HEK293 (cell line): Measurements from ENCODE around the gene SRPK1.

ENCODE experiments used
- CTCF ChIA-PET: fragments of 350-600 bp; formaldehyde crosslinking; extraction: SDS; loops from one replicate; lab custom pipeline; 2021; ENCODE audit warnings: antibody characterized with exemption; lab: Yijun Ruan, JAX
- POLR2A ChIA-PET: fragments of 300-600 bp; formaldehyde crosslinking; extraction: SDS; loops from one replicate; lab custom pipeline; 2020; ENCODE audit warnings: antibody characterized with exemption, inconsistent platforms; lab: Yijun Ruan, JAX
- H3K27ac ChIP-seq: fragments of 200-500 bp; sonication (Bioruptor generic); 2 replicates; pipeline ENCODE4 v1.5.1; 2014; ENCODE audit warnings: low read depth, low read length, control low read depth, inconsistent platforms; ENCODE audit errors: extremely low read depth
- H3K36me3 ChIP-seq, 2 experiments: fragments of 200-500 bp in 1 of 2; sonication (Bioruptor generic) in 1 of 2; 1 replicate in 1 of 2; 2 replicates in 1 of 2; pipeline ENCODE4 v1.5.1; 2014 to 2017; ENCODE audit warnings: inconsistent platforms in 2 of 2, low read length in 2 of 2; ENCODE audit not compliant: control insufficient read depth in 2 of 2, insufficient read depth in 1 of 2
- H3K4me1 ChIP-seq: fragments of 200-500 bp; sonication (Bioruptor generic); 2 replicates; pipeline ENCODE4 v1.5.1; 2014; ENCODE audit warnings: mild to moderate bottlenecking, low read length, inconsistent platforms; ENCODE audit not compliant: control insufficient read depth, insufficient read depth
- H3K4me3 ChIP-seq: 2 replicates; pipeline ENCODE4 v1.5.1; 2011; ENCODE audit warnings: low read depth, mild to moderate bottlenecking, control low read depth, low read length, moderate library complexity
- H3K9me3 ChIP-seq: fragments of 200-500 bp; sonication (Bioruptor generic); 2 replicates; pipeline ENCODE4 v1.5.1; 2014; ENCODE audit warnings: low read depth, low read length, inconsistent platforms; ENCODE audit not compliant: control insufficient read depth, insufficient read depth
- GLIS1 ChIP-seq: fragments of 450-650 bp; formaldehyde crosslinking; IDR thresholded peaks from 2 replicates; pipeline ENCODE4 v1.5.1; 2016; ENCODE audit warnings: missing biosample characterization, missing genetic modification characterization
- HOXD13 ChIP-seq: sonication (generic); formaldehyde crosslinking; IDR thresholded peaks from 2 replicates; pipeline ENCODE4 v1.8.0; 2022; ENCODE audit warnings: missing genetic modification reagents, borderline replicate concordance
- MEIS1 ChIP-seq: sonication (generic); formaldehyde crosslinking; IDR thresholded peaks from 2 replicates; pipeline ENCODE4 v1.8.1; 2022; ENCODE audit warnings: missing genetic modification reagents, mild to moderate bottlenecking, borderline replicate concordance
- SALL2 ChIP-seq: fragments of 450-650 bp; formaldehyde crosslinking; IDR thresholded peaks from 2 replicates; pipeline ENCODE4 v1.5.0; 2017; ENCODE audit warnings: missing biosample characterization, mild to moderate bottlenecking, missing genetic modification characterization, borderline replicate concordance
- SP7 ChIP-seq: fragments of 450-650 bp; formaldehyde crosslinking; IDR thresholded peaks from 2 replicates; pipeline ENCODE4 v1.5.1; 2016; ENCODE audit warnings: missing biosample characterization, missing genetic modification characterization
- ZFP41 ChIP-seq: fragments of 450-650 bp; formaldehyde crosslinking; IDR thresholded peaks from 2 replicates; pipeline ENCODE4 v1.5.1; 2016; ENCODE audit warnings: missing biosample characterization, missing genetic modification characterization, borderline replicate concordance
- ZNF155 ChIP-seq: fragments of 450-650 bp; formaldehyde crosslinking; IDR thresholded peaks from 2 replicates; pipeline ENCODE4 v1.5.1; 2016; ENCODE audit warnings: missing biosample characterization, missing genetic modification characterization
- ZNF211 ChIP-seq: fragments of 450-650 bp; formaldehyde crosslinking; IDR thresholded peaks from 2 replicates; pipeline ENCODE4 v1.5.1; 2016; ENCODE audit warnings: low read depth, missing biosample characterization, missing genetic modification characterization
- ZNF23 ChIP-seq: fragments of 450-650 bp; formaldehyde crosslinking; IDR thresholded peaks from 2 replicates; pipeline ENCODE4 v1.5.1; 2016; ENCODE audit warnings: missing biosample characterization, missing genetic modification characterization, borderline replicate concordance
- ZNF341 ChIP-seq: fragments of 450-650 bp; formaldehyde crosslinking; IDR thresholded peaks from 2 replicates; pipeline ENCODE4; 2016; ENCODE audit warnings: low read depth, missing biosample characterization, missing genetic modification characterization
- ZSCAN16 ChIP-seq: fragments of 450-650 bp; formaldehyde crosslinking; IDR thresholded peaks from 2 replicates; pipeline ENCODE4 v1.5.1; 2016; ENCODE audit warnings: missing biosample characterization, missing genetic modification characterization
- TF ChIP-seq, protein P1 (sequence below): fragments of 450-650 bp; formaldehyde crosslinking; IDR thresholded peaks from 2 replicates; pipeline ENCODE4 v1.5.0; 2017; ENCODE audit warnings: missing biosample characterization, missing genetic modification characterization, borderline replicate concordance
- TF ChIP-seq, protein P2 (sequence below): fragments of 450-650 bp; formaldehyde crosslinking; conservative IDR thresholded peaks from 2 replicates; pipeline ENCODE4 v1.5.1; 2016; ENCODE audit warnings: low read depth, missing biosample characterization, missing genetic modification characterization
- TF ChIP-seq, protein P3 (sequence below): fragments of 450-650 bp; formaldehyde crosslinking; IDR thresholded peaks from 2 replicates; pipeline ENCODE4 v1.5.1; 2016; ENCODE audit warnings: missing biosample characterization, missing genetic modification characterization

SRPK1 gene

DNA sequence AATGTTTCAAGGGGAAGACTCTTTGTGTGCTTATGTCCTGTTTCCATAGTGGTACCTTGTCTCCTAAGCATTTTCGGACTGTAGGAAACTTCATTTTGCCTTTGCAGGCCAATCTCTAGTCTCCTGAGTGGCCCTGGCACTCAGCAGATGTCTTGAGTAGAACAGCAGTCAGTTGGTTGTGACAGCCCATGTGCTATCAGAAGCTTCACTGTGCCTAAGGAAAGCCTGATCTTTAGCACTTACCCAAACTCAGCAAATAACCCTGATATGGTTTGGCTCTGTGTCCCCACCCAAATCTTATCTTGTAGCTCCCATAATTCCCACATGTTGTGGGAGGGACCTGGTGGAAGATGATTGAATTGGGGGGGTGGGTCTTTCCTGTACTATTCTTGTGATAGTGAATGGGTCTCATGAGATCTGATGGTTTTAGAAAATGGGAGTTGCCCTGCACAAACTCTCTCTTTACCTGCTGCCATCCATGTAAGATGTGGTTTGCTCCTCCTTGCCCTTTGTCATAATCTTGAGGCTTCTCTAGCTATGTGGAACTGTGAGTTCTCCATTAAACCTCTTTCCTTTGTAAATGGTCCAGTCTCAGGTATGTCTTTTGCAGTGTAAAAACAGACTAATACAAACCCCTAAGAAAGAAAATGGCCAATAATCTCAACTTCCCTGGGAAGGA, 15.9 kb upstream of the SRPK1 start (continued):
- no peak for TF ChIP-seq ZSCAN16 (tag by site-specific recombination)
- no peak for TF ChIP-seq ZNF341 (tag by site-specific recombination)
- TF ChIP-seq, protein P1, sequence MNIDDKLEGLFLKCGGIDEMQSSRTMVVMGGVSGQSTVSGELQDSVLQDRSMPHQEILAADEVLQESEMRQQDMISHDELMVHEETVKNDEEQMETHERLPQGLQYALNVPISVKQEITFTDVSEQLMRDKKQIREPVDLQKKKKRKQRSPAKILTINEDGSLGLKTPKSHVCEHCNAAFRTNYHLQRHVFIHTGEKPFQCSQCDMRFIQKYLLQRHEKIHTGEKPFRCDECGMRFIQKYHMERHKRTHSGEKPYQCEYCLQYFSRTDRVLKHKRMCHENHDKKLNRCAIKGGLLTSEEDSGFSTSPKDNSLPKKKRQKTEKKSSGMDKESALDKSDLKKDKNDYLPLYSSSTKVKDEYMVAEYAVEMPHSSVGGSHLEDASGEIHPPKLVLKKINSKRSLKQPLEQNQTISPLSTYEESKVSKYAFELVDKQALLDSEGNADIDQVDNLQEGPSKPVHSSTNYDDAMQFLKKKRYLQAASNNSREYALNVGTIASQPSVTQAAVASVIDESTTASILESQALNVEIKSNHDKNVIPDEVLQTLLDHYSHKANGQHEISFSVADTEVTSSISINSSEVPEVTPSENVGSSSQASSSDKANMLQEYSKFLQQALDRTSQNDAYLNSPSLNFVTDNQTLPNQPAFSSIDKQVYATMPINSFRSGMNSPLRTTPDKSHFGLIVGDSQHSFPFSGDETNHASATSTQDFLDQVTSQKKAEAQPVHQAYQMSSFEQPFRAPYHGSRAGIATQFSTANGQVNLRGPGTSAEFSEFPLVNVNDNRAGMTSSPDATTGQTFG (tag by site-specific recombination), result no peak
- no peak for TF ChIP-seq MEIS1
- no peak for TF ChIP-seq GLIS1 (tag by site-specific recombination)
- TF ChIP-seq, protein P2, sequence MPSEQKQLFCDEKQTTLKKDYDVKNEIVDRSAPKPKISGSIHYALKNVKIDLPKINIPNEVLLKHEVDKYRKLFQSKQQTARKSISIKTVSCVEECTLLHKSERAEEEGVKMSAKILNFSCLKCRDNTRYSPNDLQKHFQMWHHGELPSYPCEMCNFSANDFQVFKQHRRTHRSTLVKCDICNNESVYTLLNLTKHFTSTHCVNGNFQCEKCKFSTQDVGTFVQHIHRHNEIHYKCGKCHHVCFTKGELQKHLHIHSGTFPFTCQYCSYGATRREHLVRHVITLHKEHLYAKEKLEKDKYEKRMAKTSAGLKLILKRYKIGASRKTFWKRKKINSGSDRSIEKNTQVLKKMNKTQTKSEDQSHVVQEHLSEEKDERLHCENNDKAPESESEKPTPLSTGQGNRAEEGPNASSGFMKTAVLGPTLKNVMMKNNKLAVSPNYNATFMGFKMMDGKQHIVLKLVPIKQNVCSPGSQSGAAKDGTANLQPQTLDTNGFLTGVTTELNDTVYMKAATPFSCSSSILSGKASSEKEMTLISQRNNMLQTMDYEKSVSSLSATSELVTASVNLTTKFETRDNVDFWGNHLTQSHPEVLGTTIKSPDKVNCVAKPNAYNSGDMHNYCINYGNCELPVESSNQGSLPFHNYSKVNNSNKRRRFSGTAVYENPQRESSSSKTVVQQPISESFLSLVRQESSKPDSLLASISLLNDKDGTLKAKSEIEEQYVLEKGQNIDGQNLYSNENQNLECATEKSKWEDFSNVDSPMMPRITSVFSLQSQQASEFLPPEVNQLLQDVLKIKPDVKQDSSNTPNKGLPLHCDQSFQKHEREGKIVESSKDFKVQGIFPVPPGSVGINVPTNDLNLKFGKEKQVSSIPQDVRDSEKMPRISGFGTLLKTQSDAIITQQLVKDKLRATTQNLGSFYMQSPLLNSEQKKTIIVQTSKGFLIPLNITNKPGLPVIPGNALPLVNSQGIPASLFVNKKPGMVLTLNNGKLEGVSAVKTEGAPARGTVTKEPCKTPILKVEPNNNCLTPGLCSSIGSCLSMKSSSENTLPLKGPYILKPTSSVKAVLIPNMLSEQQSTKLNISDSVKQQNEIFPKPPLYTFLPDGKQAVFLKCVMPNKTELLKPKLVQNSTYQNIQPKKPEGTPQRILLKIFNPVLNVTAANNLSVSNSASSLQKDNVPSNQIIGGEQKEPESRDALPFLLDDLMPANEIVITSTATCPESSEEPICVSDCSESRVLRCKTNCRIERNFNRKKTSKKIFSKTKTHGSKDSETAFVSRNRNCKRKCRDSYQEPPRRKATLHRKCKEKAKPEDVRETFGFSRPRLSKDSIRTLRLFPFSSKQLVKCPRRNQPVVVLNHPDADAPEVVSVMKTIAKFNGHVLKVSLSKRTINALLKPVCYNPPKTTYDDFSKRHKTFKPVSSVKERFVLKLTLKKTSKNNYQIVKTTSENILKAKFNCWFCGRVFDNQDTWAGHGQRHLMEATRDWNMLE (tag by site-specific recombination), result no peak
- TF ChIP-seq ZFP41, result no peak
- TF ChIP-seq SALL2 (tag by site-specific recombination), result no peak

DNA sequence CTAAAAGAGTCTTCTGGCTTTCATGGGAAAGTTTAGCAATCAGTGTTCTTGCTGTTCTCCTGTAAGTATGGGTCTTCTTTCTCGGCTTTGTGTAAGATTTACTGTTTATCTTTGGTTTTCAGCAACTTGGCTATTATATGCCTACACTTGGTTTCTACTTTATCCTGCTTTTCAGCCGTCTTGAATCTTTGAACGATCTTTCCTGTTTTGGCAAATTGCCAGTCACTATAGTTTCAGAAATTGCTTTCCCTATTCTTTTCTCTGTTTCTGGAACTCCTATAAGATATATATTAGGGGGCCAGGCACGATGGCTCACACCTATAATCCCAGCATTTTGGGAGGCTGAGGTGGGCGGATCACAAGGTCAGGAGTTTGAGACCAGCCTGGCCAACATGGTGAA, 14.6 kb upstream of the SRPK1 start:
- Histone ChIP-seq H3K4me3 (no peak overlapping the region), H3K4me1 (no peaks in the 10 kb centered on the region), H3K9me3 (no peaks in the 10 kb centered on the region)
- no peak for TF ChIP-seq ZNF155 (tag by site-specific recombination)
- no peak for TF ChIP-seq SP7 (tag by site-specific recombination)
- TF ChIP-seq, protein P3, sequence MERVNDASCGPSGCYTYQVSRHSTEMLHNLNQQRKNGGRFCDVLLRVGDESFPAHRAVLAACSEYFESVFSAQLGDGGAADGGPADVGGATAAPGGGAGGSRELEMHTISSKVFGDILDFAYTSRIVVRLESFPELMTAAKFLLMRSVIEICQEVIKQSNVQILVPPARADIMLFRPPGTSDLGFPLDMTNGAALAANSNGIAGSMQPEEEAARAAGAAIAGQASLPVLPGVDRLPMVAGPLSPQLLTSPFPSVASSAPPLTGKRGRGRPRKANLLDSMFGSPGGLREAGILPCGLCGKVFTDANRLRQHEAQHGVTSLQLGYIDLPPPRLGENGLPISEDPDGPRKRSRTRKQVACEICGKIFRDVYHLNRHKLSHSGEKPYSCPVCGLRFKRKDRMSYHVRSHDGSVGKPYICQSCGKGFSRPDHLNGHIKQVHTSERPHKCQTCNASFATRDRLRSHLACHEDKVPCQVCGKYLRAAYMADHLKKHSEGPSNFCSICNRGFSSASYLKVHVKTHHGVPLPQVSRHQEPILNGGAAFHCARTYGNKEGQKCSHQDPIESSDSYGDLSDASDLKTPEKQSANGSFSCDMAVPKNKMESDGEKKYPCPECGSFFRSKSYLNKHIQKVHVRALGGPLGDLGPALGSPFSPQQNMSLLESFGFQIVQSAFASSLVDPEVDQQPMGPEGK, result no peak
- TF ChIP-seq HOXD13 (CRISPR knock-in tag), result no peak
- TF ChIP-seq, protein P1 (tag by site-specific recombination), result no peak
- TF ChIP-seq ZNF23 (tag by site-specific recombination), result no peak
- no peak for TF ChIP-seq ZNF211 (tag by site-specific recombination)
- TF ChIP-seq, all 188 proteins: peak for 0
- CTCF ChIA-PET, result interaction anchor here (0.6 kb wide), 1 partner anchor 92 kb away, joined by 3 read pairs; the partner anchor contains the start of gene MAPK14
- H3K36me3 ChIP-seq, result no peaks in the 10 kb centered on the region
- POLR2A ChIA-PET, result no interaction called here
- H3K27ac ChIP-seq, result no peak overlapping the region
